Epithelial cell of esophagus (primary cell): ENCODE results near the gene INO80D.
"Not testable (repeated sequence)": the region's sequence is repeated elsewhere in the genome, so short reads cannot be mapped to it uniquely, and the experiment has no call there.

Source experiments
- DNase-seq: peaks from one replicate; pipeline ENCODE4 v3.0.0; 2010; ENCODE audit warnings: low read depth
- H3K4me3 ChIP-seq: 2 replicates; pipeline ENCODE4 v1.5.1; 2011; ENCODE audit warnings: mild to moderate bottlenecking, low read length, control low read depth
- TF ChIP-seq, protein P1 (sequence below): IDR thresholded peaks from 2 replicates; pipeline ENCODE4 v1.5.1; 2011; ENCODE audit warnings: low read depth, mild to moderate bottlenecking, low read length, control low read depth, inconsistent platforms; ENCODE audit not compliant: insufficient read depth; ENCODE audit errors: missing control alignments

The INO80D gene

DNA sequence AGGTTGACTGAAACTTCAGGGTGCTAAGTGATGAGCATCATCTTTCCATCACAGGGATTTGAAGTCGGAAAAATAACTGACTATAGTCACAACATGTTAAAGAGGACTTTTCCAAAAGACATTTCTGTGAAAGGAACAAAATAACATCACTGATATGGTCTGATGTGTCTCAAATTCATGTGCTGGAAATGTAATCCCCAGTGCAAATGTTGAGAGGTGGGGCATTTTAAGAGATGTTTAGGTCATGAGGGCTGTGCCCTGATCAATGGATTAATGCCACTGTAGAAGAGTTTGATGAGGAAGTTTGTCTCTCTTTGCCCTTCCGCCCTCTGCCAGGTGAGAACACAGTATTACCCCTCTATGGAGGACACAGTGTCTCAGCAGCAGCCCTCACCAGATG, 95.9 kb downstream of the INO80D start:
- H3K4me3 ChIP-seq, result no peak overlapping the region
- TF ChIP-seq, protein P1, sequence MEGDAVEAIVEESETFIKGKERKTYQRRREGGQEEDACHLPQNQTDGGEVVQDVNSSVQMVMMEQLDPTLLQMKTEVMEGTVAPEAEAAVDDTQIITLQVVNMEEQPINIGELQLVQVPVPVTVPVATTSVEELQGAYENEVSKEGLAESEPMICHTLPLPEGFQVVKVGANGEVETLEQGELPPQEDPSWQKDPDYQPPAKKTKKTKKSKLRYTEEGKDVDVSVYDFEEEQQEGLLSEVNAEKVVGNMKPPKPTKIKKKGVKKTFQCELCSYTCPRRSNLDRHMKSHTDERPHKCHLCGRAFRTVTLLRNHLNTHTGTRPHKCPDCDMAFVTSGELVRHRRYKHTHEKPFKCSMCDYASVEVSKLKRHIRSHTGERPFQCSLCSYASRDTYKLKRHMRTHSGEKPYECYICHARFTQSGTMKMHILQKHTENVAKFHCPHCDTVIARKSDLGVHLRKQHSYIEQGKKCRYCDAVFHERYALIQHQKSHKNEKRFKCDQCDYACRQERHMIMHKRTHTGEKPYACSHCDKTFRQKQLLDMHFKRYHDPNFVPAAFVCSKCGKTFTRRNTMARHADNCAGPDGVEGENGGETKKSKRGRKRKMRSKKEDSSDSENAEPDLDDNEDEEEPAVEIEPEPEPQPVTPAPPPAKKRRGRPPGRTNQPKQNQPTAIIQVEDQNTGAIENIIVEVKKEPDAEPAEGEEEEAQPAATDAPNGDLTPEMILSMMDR, result no peak
- DNase-seq, result no peak

DNA sequence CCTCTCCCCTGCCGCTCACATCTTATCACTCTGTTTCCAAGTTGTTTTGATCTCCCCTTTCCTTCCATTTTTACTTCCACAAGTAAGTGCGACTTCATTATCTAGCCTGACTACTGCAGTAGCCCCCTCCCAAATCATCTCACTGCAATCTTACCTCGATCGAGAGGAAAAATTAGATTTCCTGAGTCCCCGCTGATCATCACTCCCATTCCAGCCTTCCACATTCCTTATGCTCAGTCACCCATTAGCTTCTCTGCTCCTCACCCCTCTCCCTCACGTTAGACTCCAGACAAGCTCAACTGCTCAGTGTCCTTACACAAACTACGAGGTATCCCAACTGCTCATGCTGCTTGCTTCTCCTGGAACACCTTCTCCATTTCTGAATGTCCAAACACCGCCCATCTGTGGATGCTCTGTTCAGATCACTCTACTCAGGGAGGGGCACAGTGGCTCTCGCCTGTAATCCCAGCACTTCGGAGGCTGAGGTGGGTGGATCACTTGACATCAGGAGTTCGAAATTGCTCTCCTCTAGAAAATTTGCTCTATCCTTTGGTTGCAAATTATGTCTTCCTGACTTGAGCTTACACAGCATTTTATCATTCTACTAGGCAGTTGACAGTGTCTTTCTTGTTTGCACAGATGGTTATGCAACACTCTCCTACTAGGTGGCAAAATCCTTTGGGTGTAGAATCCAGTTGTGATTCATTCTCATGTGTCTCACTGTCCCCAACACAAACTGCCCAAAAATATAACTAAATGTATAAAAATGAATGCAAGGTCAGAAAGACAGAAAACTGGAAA, 96.5 kb downstream of the INO80D start:
- peak; percentile 28 for DNase-seq
- TF ChIP-seq, protein P1, result no peak
- H3K4me3 ChIP-seq, result no peak overlapping the region

DNA sequence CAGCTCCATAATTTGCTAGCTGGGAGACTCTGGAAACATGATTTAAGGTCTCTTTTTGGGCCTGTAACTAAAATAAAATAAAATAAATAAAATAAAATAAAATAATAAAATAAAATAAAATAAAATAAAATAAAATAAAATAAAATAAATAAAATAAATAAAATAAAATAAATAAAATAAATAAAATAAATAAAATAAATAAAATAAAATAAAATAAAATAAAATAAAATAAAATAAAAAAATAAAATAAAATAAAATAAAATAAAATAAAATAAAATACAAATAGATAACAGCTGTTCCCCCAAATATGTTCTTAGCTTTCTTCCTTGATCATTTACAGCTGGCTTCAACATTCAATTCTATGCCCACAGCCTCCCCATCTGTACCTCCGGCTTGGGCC, 97.3 kb downstream of the INO80D start:
- not testable (repeated sequence) for DNase-seq, H3K4me3 ChIP-seq

DNA sequence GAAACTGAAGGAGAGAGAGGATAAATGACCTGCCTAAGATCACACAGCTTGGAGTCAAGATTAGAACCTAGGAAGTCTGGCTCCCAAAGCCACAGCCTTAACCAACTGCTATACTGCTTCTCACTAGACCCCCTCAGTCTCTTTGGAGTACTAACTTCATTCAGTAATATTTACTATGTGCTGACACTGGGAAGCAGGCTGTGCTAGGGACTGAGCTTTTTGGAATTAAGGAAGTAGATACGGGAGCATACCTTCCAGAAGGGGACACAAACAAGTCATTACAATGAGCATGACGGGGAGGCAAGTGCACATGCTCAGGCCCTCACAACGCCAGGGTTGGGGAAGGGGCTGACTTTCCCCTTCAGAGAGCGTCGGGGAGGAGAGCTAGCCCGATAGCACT, 97.7 kb downstream of the INO80D start:
- TF ChIP-seq, protein P1, result no peak
- no peak for DNase-seq
- no peak overlapping the region for H3K4me3 ChIP-seq

DNA sequence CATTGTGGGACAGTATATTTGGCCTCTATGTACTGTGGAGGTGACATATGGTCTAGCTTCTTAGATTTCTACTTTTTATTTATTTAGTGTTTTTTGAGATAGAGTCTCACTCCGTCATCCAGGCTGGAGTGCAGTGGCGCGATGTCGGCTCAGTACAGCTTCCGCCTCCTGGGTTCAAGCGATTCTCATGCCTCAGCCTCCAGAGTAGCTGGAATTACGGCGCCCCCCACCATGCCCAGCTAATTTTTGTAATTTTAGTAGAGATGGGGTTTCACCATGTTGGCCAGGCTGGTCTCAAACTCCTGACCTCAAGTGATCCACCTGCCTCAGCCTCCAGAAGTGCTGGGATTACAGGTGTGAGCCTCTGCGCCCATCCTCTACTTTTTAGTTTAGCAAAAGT, 99.6 kb downstream of the INO80D start:
- not testable (repeated sequence) for H3K4me3 ChIP-seq, DNase-seq

DNA sequence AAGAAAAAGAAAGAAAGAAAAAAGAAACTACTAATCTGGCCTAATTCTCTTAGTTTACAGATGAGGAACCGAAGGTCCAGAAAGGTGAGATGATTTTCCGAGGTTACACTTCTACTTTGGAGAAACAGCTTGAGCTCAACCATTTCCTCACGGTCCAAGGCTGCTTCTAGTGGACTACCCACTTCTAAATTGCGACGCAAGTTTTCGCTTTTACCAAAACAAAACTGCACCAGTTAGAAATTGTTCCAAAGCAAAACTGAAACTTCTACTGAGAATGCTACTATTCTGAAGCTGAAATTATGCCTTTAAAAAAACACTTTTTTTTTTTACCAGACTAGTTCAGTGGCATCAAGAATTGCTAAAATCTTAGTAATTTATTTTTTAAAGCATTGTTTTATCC, 101.6 kb downstream of the INO80D start:
- H3K4me3 ChIP-seq, result no peak overlapping the region
- no peak for DNase-seq
- TF ChIP-seq, protein P1, result no peak

DNA sequence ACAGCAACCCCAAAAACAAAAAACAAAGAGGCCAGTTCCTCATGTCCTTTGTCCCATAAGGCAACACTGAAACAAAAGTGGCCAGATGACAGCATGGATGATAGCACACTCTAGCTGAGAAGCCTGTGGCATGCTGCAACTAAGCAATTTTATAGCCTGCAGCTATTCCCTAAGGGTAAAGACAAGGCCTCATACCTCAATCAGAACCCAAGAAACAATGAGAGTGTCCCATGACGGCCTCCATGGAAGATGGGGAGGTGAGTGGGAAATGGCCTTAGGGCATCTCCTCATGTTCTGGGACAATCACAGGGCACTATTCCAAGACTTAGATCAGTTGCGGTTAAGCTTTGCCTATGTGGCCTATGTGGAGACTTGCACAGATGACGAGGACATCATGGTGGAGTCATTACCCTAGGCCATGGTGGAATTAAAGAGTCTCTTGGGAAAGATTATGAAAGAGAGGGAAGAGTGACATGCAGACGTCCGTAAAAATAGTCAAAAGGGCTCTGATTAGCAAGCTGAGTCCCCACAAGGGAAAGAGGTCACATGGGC, 103.1 kb downstream of the INO80D start:
- TF ChIP-seq, protein P1, result no peak
- H3K4me3 ChIP-seq, result no peak overlapping the region

DNA sequence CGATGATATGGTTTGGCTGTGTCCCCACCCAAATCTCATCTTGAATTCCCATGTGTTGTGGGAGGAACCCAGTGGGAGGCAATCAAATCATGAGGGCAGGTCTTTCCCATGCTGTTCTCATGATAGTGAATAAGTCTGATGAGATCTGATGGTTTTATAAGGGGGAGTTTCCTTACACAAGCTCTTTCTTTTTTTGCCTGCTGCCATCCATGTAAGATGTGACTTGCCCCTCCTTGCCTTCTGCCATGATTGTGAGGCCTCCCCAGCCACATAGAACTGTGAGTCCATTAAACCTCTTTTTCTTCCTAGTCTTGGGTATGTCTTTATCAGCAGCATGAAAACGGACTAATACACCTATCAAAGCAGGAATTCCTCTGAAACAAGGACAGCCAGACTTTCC, 107.2 kb downstream of the INO80D start:
- not testable (repeated sequence) for H3K4me3 ChIP-seq, DNase-seq

More for the DNA sequence above, 103.1 kb downstream of the INO80D start:
- no peak for DNase-seq

DNA sequence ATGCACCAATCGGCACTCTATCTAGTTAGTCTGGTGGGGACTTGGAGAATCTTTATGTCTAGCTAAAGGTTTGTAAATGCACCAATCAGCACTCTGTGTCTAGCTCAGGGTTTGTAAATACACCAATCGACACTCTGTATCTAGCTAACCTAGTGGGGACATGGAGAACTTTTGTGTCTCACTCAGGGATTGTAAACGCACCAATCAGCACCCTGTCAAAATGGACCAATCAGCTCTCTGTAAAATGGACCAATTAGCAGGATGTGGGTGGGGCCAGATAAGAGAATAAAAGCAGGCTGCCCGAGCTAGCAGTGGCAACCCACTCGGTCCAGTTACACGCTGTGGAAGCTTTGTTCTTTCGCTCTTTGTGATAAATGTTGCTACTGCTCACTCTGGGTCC, 108.3 kb downstream of the INO80D start:
- not testable (repeated sequence) for DNase-seq, H3K4me3 ChIP-seq

DNA sequence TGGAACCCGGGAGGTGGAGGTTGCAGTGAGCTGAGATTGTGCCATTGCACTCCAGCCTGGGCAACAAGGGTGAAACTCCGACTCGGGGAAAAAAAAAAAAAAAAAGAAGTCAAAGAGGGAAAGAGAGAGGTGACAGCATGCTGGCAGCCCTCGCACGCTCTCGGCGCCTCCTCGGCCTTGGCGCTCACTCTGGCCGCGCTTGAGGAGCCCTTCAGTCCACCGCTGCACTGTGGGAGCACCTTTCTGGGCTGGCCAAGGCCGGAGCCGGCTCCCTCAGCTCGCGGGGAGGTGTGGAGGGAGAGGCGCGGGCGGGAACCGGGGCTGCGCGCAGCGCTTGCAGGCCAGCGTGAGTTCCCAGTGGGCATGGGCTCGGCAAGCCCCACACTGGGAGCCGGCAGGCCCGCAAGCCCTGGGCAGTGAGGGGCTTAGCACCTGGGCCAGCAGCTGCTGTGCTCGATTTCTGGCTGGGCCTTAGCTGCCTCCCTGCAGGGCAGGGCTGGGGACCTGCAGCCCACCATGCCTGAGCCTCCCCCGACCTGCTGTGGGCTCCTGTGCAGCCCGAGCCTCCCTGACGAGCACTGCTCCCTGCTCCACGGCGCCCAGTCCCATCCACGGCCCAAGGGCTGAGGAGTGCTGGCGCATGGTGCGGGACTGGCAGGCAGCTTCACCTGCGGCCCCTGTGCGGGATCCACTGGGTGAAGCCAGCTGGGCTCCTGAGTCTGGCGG, 108.9 kb downstream of the INO80D start:
- not testable (repeated sequence) for DNase-seq, H3K4me3 ChIP-seq
